ENCODE measurements around the gene AKR1B1. TPM values are rescaled to one million over a fixed set of nuclear protein-coding genes. Genes with fewer than 3 reads are reported as not detected.

AKR1B1 gene
- total and polyA plus RNA-seq, 2 of the 4 experiments (the other 2 are of a cell fraction): 90.9 to 201 TPM

DNA sequence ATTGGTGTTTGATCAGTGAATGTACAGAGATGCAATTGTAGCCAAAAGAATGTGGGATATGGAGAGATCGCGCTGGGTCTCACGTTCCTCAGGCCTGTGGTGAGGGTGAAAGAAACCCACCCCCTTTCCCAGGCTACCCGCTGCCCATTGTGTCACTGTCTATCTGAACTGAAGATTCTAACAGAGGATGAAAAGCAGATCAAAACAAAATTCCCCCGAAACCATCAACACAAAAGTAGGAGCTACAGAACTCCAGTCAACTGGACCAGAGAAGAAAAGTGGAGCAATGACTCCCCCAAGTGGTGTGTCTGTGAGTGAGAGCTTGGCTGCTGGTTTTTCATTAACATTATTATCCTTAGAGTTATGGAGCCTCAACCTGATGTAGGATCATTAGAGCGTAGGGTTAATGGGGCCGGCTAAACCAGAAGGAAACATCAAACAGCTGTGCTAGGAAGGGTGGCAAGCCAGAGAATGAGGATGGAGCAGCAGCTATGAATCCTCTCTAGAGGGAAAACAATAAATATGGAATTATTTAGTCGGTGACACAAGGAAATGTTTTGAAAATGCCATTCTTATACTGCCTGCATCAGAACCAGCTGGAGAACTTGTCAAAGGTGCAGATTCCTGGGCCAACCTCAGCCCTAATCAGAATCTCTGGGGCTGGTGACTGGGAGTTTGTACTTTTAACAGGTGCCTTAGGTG is 38.3 kb downstream of the AKR1B1 start:
- Histone ChIP-seq H3K36me3 (ENCODE audit: control insufficient read depth, insufficient read depth, low read length) (no peaks in the 10 kb centered on the region), H3K27me3 (ENCODE audit: control insufficient read depth, insufficient read depth, low read length) (peaks cover 15% of the 10 kb centered on the region), H3K4me1 (ENCODE audit: control insufficient read depth, insufficient read depth, low read length) (no peaks in the 10 kb centered on the region), H3K9ac (ENCODE audit: low read depth, low read length) (no peak overlapping the region), H3K18ac (ENCODE audit: low read depth, low read length) (no peak overlapping the region), H2BK5ac (ENCODE audit: low read depth, low read length, poor library complexity, severe bottlenecking) (no peak overlapping the region), H2AFZ (replicated peaks; ENCODE audit: low read length, poor library complexity) (no peak overlapping the region), H3K4me2 (ENCODE audit: low read depth, low read length) (no peak overlapping the region), H3K27ac (ENCODE audit: insufficient read depth, low read length) (no peak overlapping the region), H3K4me3 (ENCODE audit: insufficient read depth, low read depth, low read length) (no peak overlapping the region), H3K14ac (replicated peaks; ENCODE audit: low read depth, low read length) (no peak overlapping the region), H3K4ac (ENCODE audit: low read depth, low read length) (no peak overlapping the region), H2AK5ac (ENCODE audit: low read depth, low read length) (no peak overlapping the region), H4K8ac (ENCODE audit: low read depth in 2 of 2, low read length in 2 of 2) (no peak overlapping the region), H3K79me1 (ENCODE audit: low read depth in 1 of 2, low read length in 2 of 2) (no peaks in the 10 kb centered on the region), H4K5ac (ENCODE audit: low read depth, low read length) (no peak overlapping the region), H4K20me1 (ENCODE audit: insufficient read depth, low read length) (no peaks in the 10 kb centered on the region), H4K91ac (ENCODE audit: insufficient read depth, low read depth, low read length) (no peak overlapping the region), H3K9me3 (ENCODE audit: control insufficient read depth, insufficient read depth, low read length) (no peaks in the 10 kb centered on the region), H3K56ac (ENCODE audit: extremely low read depth, insufficient read depth, low read length) (no peak overlapping the region), H3K23ac (ENCODE audit: low read depth, low read length) (no peak overlapping the region), H3K9me1 (ENCODE audit: insufficient read depth, low read length) (no peaks in the 10 kb centered on the region), H2AK9ac (replicated peaks; ENCODE audit: low read depth, low read length, poor library complexity) (no peak overlapping the region), H2BK15ac (ENCODE audit: low read depth, low read length) (no peak overlapping the region), H2BK20ac (ENCODE audit: low read depth, low read length) (no peak overlapping the region), H2BK120ac (ENCODE audit: low read depth, low read length) (no peak overlapping the region)
- TF ChIP-seq, protein P1, sequence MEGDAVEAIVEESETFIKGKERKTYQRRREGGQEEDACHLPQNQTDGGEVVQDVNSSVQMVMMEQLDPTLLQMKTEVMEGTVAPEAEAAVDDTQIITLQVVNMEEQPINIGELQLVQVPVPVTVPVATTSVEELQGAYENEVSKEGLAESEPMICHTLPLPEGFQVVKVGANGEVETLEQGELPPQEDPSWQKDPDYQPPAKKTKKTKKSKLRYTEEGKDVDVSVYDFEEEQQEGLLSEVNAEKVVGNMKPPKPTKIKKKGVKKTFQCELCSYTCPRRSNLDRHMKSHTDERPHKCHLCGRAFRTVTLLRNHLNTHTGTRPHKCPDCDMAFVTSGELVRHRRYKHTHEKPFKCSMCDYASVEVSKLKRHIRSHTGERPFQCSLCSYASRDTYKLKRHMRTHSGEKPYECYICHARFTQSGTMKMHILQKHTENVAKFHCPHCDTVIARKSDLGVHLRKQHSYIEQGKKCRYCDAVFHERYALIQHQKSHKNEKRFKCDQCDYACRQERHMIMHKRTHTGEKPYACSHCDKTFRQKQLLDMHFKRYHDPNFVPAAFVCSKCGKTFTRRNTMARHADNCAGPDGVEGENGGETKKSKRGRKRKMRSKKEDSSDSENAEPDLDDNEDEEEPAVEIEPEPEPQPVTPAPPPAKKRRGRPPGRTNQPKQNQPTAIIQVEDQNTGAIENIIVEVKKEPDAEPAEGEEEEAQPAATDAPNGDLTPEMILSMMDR (conservative IDR thresholded peaks at IDR 0.05; ENCODE audit: low read depth, low read length): peak; percentile 76
- no peak for TF ChIP-seq FOS (IDR thresholded peaks at IDR 0.05; ENCODE audit: low read depth, low read length)
- no peak for TF ChIP-seq NFE2L2 (IDR thresholded peaks at IDR 0.05; ENCODE audit: low read depth, low read length)
- TF ChIP-seq BHLHE40 (IDR thresholded peaks at IDR 0.05; ENCODE audit: low read depth, low read length): no peak
- TF ChIP-seq RAD21 (IDR thresholded peaks at IDR 0.05; ENCODE audit: low read length): peak; percentile 77
- no peak for TF ChIP-seq CEBPB (IDR thresholded peaks at IDR 0.05; ENCODE audit: low read depth, low read length)
- TF ChIP-seq SMC3 (IDR thresholded peaks at IDR 0.05; ENCODE audit: low read depth, low read length): peak; percentile 62
- no peak for TF ChIP-seq RFX5 (IDR thresholded peaks at IDR 0.05; ENCODE audit: low read depth, low read length)
- BruUV-seq (replicated peaks): no TSS peak
- ATAC-seq (ENCODE audit: low read depth): peak; percentile 94
- WGBS, 2 experiments (ENCODE audit: extremely low coverage in 2 of 2, insufficient read length in 1 of 2): 80% methylated on average over 1 of the region's 8 CpGs; no CpG with 5 or more reads in 1 of the 2 experiments
- POLR2A ChIA-PET (ENCODE audit: unreplicated experiment): no interaction called here
- dilution Hi-C loops (cut with HindIII; ENCODE audit: low sequenced_read_pairs, unreplicated experiment) (no loop called here), in situ Hi-C loops (cut with MboI; ENCODE audit: low sequenced_read_pairs) (no loop called here), intact Hi-C loops (cut with micrococcal nuclease) (loop anchor here (1.0 to 5.0 kb wide), 2 partner anchors 279 to 403 kb away; no protein-coding TSS in a partner anchor)
- peak; percentile 55 for DNase-seq
- CTCF ChIA-PET: interaction anchor here (0.6 to 1.3 kb wide), 3 partner anchors 9 to 1709 kb away, joined by 3 to 4 read pairs (median 3); no protein-coding TSS in a partner anchor

All from IMR-90 (cell line).